Stomach (tissue), 4 donors: ENCODE results near the gene TNFAIP8L1.

Experiments used
- POLR2AphosphoS5 ChIP-seq, 3 donors: sonication (generic); formaldehyde crosslinking; IDR thresholded peaks; one replicate each; pipeline ENCODE4 v1.6.1; 2016; ENCODE audit warnings: antibody characterized with exemption in 3 of 3
- TF ChIP-seq, protein P1 (sequence below), 7 experiments: fragments of 450-650 bp in 4 of 7; fragments of 200-600 bp in 3 of 7; sonication (generic) in 3 of 7; IDR thresholded peaks; one replicate each; pipeline ENCODE4 v1.5.1; 2016 to 2019; ENCODE audit warnings: antibody characterized with exemption in 7 of 7, control low read depth in 2 of 7, mild to moderate bottlenecking in 1 of 7

DNA sequence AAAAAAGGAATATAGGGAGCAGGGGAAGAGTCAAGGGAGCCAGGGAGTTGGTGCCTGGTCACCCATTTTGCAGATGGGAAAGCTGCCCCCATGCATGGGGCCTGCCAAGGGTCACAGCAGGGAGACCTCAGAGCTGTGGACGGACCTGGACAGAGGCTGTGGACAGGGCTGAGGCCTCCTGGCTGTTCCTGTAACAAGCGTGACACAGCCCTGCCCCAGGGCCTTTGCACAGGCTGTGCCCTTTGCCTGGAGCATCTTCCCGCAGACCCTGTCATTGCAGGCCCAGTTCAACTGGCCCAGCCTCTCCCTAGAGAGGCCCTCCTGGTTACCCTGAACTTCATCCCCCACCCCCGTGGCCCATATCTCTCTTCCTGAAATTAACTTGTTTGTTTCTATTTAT lies 6.4 kb downstream of the TNFAIP8L1 start:
- TF ChIP-seq, protein P1, sequence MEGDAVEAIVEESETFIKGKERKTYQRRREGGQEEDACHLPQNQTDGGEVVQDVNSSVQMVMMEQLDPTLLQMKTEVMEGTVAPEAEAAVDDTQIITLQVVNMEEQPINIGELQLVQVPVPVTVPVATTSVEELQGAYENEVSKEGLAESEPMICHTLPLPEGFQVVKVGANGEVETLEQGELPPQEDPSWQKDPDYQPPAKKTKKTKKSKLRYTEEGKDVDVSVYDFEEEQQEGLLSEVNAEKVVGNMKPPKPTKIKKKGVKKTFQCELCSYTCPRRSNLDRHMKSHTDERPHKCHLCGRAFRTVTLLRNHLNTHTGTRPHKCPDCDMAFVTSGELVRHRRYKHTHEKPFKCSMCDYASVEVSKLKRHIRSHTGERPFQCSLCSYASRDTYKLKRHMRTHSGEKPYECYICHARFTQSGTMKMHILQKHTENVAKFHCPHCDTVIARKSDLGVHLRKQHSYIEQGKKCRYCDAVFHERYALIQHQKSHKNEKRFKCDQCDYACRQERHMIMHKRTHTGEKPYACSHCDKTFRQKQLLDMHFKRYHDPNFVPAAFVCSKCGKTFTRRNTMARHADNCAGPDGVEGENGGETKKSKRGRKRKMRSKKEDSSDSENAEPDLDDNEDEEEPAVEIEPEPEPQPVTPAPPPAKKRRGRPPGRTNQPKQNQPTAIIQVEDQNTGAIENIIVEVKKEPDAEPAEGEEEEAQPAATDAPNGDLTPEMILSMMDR (IDR thresholded peaks at IDR 0.05), result no peak
- TF ChIP-seq POLR2AphosphoS5 (IDR thresholded peaks at IDR 0.05), result no peak
